ENCODE results near the gene CCDC88B. TPM values are rescaled to one million over a fixed set of nuclear protein-coding genes. Genes with fewer than 3 reads are reported as not detected.

Gene CCDC88B
- total and polyA plus RNA-seq, 2 donors (not counting 1 experiment from before 2014, with no cell fraction given): 0.56 to 3.1 TPM

GRCh38 chr11:64369440-64370421 is 29.7 kb downstream of the CCDC88B start:
- H2AFZ ChIP-seq (ENCODE audit: low read length): no peak overlapping the region
- H3K4me1 ChIP-seq (ENCODE audit: control insufficient read depth, extremely low read depth, insufficient read depth, low read length): no peaks in the 10 kb centered on the region
- H3K4me2 ChIP-seq (ENCODE audit: extremely low read depth, insufficient read depth, low read length): no peak overlapping the region
- H3K79me2 ChIP-seq (ENCODE audit: control insufficient read depth, insufficient read depth, low read length): no peaks in the 10 kb centered on the region
- DNase-seq (ENCODE audit: low read depth in 2 of 2): no peak
- TF ChIP-seq EZH2 (IDR thresholded peaks at IDR 0.05; ENCODE audit: low read length, missing control alignments) (no peak), CTCF (conservative IDR thresholded peaks at IDR 0.05 in 1 of 2, IDR thresholded peaks at IDR 0.05 in 1 of 2; ENCODE audit: low read depth in 1 of 2, low read length in 2 of 2) (no peak)
- no peak overlapping the region for H3K9ac ChIP-seq (ENCODE audit: insufficient read depth, low read length)
- H3K36me3 ChIP-seq (ENCODE audit: control insufficient read depth, insufficient read depth, low read length): peaks cover 13% of the 10 kb centered on the region
- no peaks in the 10 kb centered on the region for H3K27me3 ChIP-seq (ENCODE audit: control insufficient read depth, insufficient read depth, low read length)
- H4K20me1 ChIP-seq (ENCODE audit: control insufficient read depth, extremely low read depth, insufficient read depth, low read length): no peaks in the 10 kb centered on the region
- H3K4me3 ChIP-seq (replicated peaks in 1 of 4; ENCODE audit: control extremely low read depth in 1 of 4, insufficient read depth in 1 of 4, low read depth in 3 of 4, low read length in 4 of 4): no peak overlapping the region
- no peaks in the 10 kb centered on the region for H3K9me3 ChIP-seq (ENCODE audit: control insufficient read depth, insufficient read depth, low read depth, low read length)
- no peak overlapping the region for H3K27ac ChIP-seq (ENCODE audit: insufficient read depth, low read length)

DNA sequence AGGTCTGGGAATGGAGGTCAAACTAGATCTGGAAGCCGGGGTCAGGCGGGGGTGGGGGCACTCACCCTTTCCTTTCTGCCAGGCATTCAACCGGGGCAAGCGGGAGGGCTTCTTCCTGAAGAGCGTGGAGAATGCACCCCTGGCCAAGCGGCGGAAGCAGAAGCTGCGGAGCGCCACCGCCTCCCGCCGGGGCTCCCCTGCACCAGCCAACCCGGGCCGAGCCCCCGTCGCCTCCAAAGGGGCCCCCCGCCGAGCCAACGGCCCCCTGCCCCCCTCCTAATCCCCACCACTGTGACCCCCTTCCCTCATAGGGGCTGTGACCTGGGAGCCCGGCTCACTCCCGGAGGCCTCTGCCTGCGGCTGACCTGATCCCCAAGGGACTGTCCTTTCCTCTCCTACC is 31.2 kb downstream of the CCDC88B start:
- Histone ChIP-seq H4K20me1 (ENCODE audit: control insufficient read depth, extremely low read depth, insufficient read depth, low read length) (no peaks in the 10 kb centered on the region), H3K36me3 (ENCODE audit: control insufficient read depth, insufficient read depth, low read length) (peaks cover 11% of the 10 kb centered on the region), H3K9me3 (ENCODE audit: control insufficient read depth, insufficient read depth, low read depth, low read length) (no peaks in the 10 kb centered on the region), H3K4me2 (ENCODE audit: extremely low read depth, insufficient read depth, low read length) (no peak overlapping the region), H3K27me3 (ENCODE audit: control insufficient read depth, insufficient read depth, low read length) (no peaks in the 10 kb centered on the region), H3K4me1 (ENCODE audit: control insufficient read depth, extremely low read depth, insufficient read depth, low read length) (no peaks in the 10 kb centered on the region), H3K79me2 (ENCODE audit: control insufficient read depth, insufficient read depth, low read length) (no peaks in the 10 kb centered on the region), H3K4me3 (replicated peaks in 1 of 4; ENCODE audit: control extremely low read depth in 1 of 4, insufficient read depth in 1 of 4, low read depth in 3 of 4, low read length in 4 of 4) (no peak overlapping the region), H2AFZ (ENCODE audit: low read length) (no peak overlapping the region), H3K27ac (ENCODE audit: insufficient read depth, low read length) (no peak overlapping the region), H3K9ac (ENCODE audit: insufficient read depth, low read length) (no peak overlapping the region)
- TF ChIP-seq CTCF (conservative IDR thresholded peaks at IDR 0.05 in 1 of 2, IDR thresholded peaks at IDR 0.05 in 1 of 2; ENCODE audit: low read depth in 1 of 2, low read length in 2 of 2) (no peak), EZH2 (IDR thresholded peaks at IDR 0.05; ENCODE audit: low read length, missing control alignments) (no peak)
- DNase-seq (ENCODE audit: low read depth in 2 of 2): no peak

- Histone ChIP-seq H3K79me2 (ENCODE audit: control insufficient read depth, insufficient read depth, low read length) (no peaks in the 10 kb centered on the region), H3K4me3 (replicated peaks in 1 of 4; ENCODE audit: control extremely low read depth in 1 of 4, insufficient read depth in 1 of 4, low read depth in 3 of 4, low read length in 4 of 4) (no peak overlapping the region), H2AFZ (ENCODE audit: low read length) (no peak overlapping the region), H3K4me1 (ENCODE audit: control insufficient read depth, extremely low read depth, insufficient read depth, low read length) (no peaks in the 10 kb centered on the region), H3K27me3 (ENCODE audit: control insufficient read depth, insufficient read depth, low read length) (no peaks in the 10 kb centered on the region), H3K4me2 (ENCODE audit: extremely low read depth, insufficient read depth, low read length) (no peak overlapping the region), H3K27ac (ENCODE audit: insufficient read depth, low read length) (no peak overlapping the region), H3K9ac (ENCODE audit: insufficient read depth, low read length) (no peak overlapping the region), H3K9me3 (ENCODE audit: control insufficient read depth, insufficient read depth, low read depth, low read length) (no peaks in the 10 kb centered on the region), H3K36me3 (ENCODE audit: control insufficient read depth, insufficient read depth, low read length) (peaks cover 11% of the 10 kb centered on the region), H4K20me1 (ENCODE audit: control insufficient read depth, extremely low read depth, insufficient read depth, low read length) (no peaks in the 10 kb centered on the region)
- DNase-seq (ENCODE audit: low read depth in 2 of 2): no peak
- TF ChIP-seq CTCF (conservative IDR thresholded peaks at IDR 0.05 in 1 of 2, IDR thresholded peaks at IDR 0.05 in 1 of 2; ENCODE audit: low read depth in 1 of 2, low read length in 2 of 2): no peak
- TF ChIP-seq EZH2 (IDR thresholded peaks at IDR 0.05; ENCODE audit: low read length, missing control alignments): no peak
Observed at GRCh38 chr11:64372021-64372420, 32.0 kb downstream of the CCDC88B start.

All from fibroblast of lung (primary cell).